HG03139 (cell line): Measurements from ENCODE around the gene TOR2A.
"Not testable (repeated sequence)": the region's sequence is repeated elsewhere in the genome, so short reads cannot be mapped to it uniquely, and the experiment has no call there.

ENCODE experiments used
- ATAC-seq: cut with Tn5 transposase; IDR thresholded peaks from one replicate; pipeline ENCODE4 v1.9.1; 2021; ENCODE audit not compliant: unreplicated experiment

TOR2A gene

GRCh38 chr9:127734747-127735529 lies at the start of gene TOR2A:
Gene TOR2A (minus strand): TSS chr9:127735294. CDS start chr9:127735270, 24 bp downstream.
- peak; percentile 78 for ATAC-seq

DNA sequence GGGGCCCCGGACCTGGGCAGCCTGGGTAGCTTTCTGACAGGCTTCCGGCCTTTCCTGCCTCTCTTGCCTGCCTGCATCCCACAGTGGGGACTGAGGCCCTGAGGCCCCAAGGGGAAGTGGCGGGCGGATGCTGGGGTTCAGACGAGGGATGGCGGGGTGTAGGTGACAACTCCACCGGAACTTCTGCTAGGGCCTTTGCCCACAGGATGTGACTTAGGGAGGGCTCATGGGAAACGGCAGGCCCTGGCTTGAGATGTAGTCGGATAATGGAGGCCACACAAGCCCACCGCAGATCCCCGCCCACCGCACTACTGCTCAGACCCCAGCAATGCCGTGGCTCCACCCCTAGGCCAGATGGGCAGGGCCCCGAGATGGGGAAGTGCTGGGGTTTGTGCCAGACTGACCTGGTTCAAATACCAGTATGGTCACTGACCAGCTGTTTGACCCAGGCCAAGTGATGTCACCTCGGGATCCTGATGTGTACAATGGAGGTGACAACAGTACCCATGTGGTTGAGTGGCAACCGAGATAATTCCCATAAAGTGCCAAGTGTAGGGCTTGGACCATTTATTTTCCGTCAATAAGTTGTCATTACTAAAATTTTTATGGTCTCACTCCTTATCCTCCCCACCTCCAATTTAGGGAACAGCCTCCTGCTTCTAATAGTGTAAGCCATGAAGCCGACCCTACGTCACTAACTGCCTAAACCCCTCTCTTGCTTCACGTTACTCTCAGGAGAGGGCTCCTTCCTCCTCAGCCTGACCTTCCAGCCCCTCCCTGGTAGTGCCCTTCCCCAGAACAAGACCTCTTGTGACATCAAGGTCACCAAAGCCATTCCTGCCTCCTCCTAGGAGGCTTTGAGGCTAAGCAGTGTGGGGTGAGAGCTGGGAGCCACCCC lies 48.3 kb upstream of the TOR2A start:
- ATAC-seq, result no peak

- no peak for ATAC-seq
These were observed 46.7 kb upstream of the TOR2A start for GRCh38 chr9:127781806-127782205.

GRCh38 chr9:127780909-127781308 lies 45.8 kb upstream of the TOR2A start:
- ATAC-seq, result not testable (repeated sequence)

DNA sequence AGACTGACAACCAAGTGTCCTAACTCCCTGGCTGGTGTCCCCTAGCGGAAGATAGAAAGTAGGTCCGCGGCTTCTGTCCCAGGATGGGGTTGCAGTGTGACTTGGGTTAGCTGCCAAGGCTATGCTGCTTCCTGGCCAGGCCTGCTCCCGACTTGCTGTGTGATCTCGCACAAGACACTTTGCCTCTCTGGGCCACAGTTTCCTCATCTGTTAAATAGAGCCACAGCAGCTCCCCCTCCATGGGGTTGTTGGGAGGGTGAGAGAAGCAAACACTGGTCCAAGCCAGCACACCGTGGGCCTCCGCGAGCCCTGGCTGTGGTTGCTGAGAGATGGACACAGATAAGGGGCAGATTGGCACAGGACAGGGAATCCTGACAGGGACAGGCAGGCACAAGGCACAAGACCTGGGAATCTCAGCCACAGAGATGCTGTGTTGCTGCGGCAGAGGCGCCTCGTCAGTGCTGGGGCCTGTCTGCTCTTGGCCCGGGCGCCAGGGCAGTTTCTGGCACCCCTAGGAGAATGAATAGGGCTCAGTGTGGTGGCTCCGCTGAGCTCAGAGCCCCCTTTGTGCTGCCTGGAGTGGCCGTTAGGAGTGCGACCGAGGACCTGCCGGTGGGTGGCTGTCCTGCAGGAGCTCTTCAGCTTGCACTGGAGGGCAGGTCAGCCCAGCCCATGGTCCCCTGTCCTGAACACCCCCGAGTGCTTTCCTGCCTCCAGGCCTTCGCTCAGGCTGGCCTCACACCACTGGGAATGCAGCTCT lies 45.2 kb upstream of the TOR2A start:
- no peak for ATAC-seq

GRCh38 chr9:127779136-127779981 lies 44.3 kb upstream of the TOR2A start:
- ATAC-seq, result no peak

DNA sequence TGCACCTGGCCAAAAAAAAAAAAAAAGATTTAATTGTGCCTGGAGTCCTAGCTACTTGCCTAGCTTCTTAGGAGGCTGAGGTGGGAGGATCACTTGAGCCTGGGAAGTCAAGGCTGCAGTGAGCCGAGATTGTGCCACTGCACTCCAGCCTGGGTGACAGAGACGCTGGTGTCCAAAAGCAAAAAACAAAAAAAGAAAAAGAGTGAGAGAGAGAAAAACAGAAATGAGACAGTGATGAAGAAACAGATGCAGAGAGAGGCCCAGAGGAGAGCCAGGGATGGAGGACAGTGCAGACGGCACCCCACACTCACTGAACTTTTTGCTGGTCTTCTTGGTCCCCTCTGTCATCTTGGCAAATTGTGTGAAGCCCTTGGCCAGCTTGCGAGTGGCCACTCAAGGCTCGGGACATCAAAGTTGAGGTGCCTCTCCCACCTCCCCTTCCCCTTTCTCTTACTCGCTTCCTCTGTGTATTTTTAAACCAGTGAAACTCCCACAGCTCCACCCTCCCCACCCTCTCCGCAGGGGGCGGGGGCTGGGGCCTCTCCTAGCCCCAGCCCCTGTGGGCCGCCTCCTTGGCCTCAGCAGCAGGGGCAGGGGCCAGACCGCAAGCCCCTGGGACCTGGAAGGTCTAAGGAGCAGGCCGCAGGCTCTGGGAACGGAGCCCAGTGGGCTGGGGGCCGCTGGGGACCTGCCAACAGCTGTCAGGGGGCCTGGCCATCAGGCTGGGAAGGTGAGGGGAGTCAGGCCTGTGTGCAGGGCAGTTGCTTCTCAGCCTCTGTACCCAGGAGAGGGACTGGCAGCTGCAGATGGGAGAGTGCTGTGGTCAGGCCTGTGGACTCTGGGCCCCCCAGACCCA lies 43.4 kb upstream of the TOR2A start, which contains the start of gene SH2D3C:
SH2D3C (minus strand) TSS at position 387 of the 856 bp plus-strand sequence; CDS start at position 348, 39 bp downstream.
- ATAC-seq, result no peak

DNA sequence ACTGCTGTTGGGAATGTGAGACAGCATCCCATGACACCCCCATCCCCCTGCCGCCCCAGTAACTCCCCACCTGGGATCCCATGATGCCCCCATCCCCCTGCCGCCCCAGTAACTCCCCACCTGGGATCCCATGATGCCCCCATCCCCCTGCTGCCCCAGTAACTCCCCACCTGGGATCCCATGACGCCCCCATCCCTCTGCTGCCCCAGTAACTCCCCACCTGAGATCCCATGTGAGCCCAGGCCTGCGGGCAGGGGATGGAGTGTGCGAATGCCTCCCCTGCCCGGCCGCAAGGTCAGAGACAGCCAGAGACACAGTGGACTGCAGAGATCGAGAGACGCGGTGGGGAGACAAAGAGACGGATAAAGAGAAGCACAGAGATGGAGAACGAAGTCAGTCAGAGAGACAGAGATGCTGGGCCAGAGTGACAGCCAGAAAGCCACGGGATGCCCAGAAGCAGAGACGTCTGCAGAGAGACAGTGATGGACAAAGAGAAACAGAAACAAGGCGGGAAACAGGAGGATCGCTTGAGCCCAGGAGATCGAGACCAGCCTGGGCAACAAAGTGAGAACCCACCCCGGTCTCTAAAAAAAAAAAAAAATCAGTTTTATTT lies 42.4 kb upstream of the TOR2A start:
- ATAC-seq, result no peak

DNA sequence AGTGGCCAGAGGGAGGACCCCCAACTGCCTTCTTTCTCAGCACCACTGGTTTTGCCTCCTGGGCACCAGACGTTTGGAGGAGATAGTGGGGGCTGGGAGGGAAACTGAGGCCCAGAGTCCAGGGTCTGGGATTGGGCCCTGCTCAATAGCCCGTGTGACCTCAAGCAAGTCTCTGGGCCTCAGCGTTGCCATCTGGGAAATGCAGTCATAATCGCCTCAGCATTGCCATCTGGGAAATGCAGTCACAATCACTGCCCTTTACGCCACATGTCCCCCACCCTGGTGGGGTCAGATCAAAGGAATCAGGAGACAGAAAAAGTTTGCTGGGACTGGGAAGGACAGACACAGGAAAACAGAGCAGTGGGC lies 41.8 kb upstream of the TOR2A start:
- no peak for ATAC-seq

GRCh38 chr9:127776195-127776923 lies 41.3 kb upstream of the TOR2A start:
- no peak for ATAC-seq

- ATAC-seq, result no peak
These were observed 38.9 kb upstream of the TOR2A start for GRCh38 chr9:127773981-127774380.

GRCh38 chr9:127773272-127773671 lies 38.2 kb upstream of the TOR2A start:
- ATAC-seq, result no peak

GRCh38 chr9:127772603-127773002 lies 37.5 kb upstream of the TOR2A start:
- no peak for ATAC-seq

GRCh38 chr9:127771570-127772189 lies 36.6 kb upstream of the TOR2A start:
- no peak for ATAC-seq

DNA sequence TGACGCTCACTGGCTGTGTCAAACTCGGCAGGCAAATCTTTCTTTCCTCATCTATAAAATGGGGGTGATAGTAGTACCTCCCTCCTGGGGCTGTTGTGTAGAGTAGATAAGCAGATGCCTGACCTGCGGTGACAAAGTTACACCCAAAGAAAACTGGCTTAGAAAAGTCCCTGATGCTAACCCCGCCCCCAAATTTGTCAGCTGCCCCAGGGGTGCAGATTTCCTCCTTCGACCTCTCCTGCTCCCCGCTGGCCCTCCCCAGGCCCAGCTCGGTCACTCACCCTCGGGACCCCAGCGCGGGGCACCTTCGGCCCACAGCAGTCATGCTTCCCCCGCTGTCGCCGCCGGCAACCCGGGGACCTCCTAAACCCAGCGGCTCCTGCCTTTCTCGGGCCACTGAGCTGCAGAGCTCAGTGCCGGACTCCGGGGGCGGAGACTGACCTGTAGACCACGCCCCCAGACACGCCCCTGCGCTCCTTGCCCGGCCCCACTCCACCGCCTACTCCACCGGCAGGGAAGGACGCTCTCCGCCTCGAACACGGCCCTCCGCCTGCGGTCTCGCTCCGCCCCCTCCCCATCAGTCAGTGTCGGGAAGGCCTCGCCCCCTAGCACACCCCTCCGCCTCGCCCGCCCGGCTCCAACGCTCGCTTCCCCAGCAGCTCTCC lies 35.9 kb upstream of the TOR2A start:
- ATAC-seq, result peak; percentile 90

- ATAC-seq, result no peak
These were observed 35.5 kb upstream of the TOR2A start for GRCh38 chr9:127770583-127770904.

- ATAC-seq, result no peak
These were observed 35.0 kb upstream of the TOR2A start for GRCh38 chr9:127769929-127770582.
